ENCODE data around the gene CIB4. TPM values are rescaled to one million over a fixed set of nuclear protein-coding genes. Genes with fewer than 3 reads are reported as not detected.
"Not testable (repeated sequence)": the region's sequence is repeated elsewhere in the genome, so short reads cannot be mapped to it uniquely, and the experiment has no call there.

Gene CIB4
- total RNA-seq, 1 donor from 2014 or later, result not detected

DNA sequence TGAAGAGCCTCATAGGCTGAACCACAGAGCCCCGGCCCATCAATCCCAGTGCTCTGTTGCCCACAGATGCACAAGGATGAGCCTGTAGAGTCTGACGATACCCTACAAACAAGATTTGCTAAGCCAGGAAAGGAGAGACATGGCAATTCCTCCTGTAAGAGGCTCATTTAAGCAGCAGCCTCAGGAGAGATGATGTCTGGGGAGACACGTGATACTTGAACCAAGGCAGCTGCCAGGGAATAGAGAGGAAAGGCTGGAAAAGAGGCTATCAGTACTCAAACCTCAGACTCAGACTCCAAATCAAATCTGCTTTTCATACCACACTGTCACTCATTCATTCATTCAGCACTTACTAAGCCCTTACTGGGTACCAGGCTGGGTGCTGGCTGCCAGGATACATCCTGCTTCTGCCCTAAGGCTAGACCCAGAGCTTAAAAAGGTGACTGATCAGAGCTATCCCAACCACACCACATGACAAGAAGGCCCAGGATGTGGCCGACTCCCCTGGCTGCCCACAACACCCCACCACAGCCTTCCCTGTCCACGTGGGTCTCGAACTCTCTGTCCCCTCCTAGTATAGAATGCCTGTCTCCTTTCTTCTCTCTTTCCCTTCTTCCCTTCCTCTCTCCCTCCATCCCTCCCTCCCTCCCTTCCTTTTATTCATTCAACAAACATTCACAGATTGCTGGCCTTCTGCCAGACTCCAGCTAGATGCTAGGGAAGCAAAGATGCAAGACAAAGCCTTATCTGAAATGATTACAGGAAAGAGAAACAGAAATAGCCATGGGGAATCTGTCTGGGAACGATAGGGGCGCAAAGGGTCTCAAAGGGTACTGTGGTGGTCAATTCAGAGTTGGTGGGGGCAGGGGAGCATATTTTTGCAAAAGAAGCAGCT, 27.9 kb upstream of the CIB4 start:
- no peak for DNase-seq (ENCODE audit: extremely low read depth, low read depth, low spot score)

DNA sequence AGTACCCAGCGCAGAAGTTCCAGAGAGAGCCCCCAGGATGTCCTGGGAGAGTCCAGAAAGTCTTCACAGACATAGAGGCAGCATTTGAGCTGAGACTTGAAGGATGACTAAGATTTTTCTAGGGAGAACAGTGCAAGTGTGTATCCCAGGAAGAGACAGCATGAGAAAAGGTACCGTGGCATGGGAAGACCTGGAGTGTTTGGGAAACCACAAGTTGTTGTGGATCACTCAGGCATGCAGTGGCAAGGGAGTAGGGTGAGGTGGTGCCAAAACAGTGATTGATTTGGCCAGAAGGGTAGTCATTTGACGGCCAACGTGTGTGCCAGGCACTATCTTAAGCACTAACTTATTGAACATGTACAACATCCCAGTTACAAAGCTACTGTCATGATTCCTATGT, 26.9 kb upstream of the CIB4 start:
- no peak for DNase-seq (ENCODE audit: extremely low read depth, low read depth, low spot score)

DNA sequence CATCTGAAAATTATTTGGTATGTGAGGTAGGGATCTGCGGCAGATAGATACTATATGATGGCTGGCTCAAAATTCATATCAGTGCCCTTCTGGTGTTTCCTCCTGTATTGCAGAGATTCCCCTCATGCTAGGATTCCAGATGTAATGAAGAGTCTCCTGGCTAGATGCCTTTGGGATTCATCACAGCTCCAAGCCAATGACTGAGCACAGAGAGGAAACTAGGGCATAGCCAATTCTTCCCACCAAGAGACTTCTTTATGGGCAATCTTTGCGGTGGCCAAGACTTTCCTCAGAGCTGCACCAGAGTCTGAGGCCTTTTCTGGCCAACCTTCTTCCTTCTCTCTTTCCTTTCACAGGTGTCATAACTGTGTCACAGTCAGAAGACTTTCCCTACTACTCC, 25.5 kb upstream of the CIB4 start:
- no peak for DNase-seq (ENCODE audit: extremely low read depth, low read depth, low spot score)

DNA sequence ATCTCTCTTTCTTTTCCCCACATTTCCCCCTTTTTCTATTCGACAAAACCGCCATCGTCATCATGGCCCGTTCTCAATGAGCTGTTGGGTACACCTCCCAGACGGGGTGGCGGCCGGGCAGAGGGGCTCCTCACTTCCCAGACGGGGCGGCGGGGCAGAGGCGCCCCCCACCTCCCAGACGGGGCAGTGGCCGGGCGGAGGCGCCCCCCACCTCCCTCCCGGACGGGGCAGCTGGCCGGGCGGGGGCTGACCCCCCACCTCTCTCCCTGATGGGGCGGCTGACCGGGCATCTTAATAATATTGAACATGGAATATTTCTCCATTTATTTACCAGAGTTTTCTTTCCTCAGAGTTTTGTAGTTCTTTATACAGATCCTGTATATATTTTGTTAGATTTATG, 24.1 kb upstream of the CIB4 start:
- not testable (repeated sequence) for DNase-seq (ENCODE audit: extremely low read depth, low read depth, low spot score)

DNA sequence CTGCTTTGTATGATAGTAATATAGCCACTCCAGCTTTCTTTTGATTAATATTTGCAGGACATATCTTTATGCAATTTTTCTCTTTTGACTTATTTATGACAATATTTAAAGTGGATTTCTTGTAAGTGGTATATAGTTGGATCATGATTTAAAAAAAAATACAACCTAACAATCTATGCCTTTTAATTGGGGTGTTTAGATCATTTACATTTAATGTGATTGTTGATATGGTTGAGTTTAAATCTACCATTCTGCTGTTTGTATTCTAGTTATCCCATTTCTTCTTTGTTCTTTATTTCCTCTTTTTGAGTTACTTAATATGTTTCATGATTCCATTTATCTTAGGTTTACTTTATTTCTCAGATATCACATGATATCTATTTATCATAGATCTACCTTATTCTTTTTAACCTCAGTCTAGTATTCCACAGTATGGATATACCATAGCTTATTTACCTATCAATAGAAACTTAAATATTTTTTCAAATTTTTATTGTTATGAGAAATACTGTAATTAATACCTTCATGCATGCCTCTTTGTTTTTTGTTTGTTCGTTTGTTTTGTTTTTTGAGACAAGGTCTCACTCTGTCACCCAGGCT, 19.3 kb upstream of the CIB4 start:
- DNase-seq (ENCODE audit: extremely low read depth, low read depth, low spot score), result no peak

DNA sequence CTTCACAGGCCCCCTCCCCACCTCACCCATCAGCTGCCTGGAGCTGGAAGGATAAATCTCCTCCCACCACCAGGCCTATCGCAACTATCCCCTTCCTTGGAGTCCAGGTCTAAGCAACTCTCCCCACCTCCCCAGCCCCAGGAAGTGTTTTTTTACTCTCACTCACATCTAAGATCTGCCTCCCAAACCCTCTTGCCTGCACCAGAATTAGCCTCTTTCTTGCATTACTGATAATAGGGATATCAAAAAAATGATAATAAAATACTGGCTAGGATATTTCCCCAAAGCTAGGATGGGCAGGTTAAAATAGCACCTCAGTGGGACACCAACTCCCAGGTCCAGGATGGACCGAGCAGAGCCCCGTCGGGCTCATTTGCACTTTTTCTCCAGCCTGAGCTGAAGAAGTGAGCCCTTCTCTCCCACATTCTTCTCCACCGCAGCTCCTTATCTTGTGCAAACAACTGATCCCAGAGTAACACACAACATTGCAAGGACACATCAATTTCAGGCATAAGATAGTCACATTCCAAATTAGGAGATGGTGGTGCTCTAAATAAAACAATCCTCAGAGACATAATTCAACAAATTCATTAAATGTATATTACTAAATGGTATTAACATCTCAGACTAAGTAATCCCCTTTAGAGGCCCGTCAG, 17.7 kb upstream of the CIB4 start:
- DNase-seq (ENCODE audit: extremely low read depth, low read depth, low spot score), result no peak

DNA sequence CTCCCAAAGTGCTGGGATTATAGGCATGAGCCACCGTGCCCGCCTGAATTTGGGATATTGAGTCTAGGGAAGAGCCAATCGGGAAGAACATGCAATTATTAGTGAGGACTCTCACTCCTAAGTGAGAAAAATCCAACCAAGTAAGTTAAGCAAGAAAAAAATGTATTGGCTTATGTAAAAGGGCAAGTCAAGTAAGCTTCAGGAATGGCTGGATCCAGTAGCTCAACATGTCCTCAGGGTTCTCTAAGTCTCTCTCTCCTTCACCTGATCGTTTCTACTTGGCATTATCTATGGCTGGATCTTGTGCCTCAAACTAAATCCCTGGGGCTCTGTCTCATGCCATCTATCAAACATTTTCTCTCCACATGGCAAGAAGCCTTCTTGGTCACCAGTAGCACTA, 16.1 kb upstream of the CIB4 start:
- no peak for DNase-seq (ENCODE audit: extremely low read depth, low read depth, low spot score)

DNA sequence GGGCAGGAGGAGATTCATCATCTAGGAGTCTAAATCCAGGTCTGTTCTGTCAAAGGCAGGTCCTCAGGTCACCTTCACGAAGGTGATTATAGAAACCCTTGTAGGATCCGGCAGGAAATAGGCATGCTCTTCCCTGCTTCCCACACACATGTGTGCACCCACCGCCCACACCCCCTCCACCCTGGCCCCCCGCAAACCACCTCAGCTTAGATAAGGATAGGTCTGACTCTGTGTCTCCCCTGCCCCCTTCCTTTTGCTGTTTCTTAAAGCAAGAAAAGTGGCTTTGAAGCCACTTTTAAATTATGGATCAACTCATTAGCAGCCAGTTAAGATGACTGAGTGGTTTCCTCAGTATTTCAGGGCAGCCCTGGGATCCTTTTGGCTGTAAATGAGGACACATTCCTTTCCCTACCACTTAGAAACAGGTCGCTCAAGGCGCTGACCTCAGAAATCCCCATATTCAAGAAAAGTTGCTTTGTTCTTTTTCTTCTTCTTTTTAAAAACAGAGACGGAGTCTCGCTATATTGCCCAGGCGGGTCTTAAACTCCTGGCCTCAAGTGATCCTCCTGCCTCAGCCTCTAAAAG, 14.5 kb upstream of the CIB4 start:
- DNase-seq (ENCODE audit: extremely low read depth, low read depth, low spot score), result no peak

DNA sequence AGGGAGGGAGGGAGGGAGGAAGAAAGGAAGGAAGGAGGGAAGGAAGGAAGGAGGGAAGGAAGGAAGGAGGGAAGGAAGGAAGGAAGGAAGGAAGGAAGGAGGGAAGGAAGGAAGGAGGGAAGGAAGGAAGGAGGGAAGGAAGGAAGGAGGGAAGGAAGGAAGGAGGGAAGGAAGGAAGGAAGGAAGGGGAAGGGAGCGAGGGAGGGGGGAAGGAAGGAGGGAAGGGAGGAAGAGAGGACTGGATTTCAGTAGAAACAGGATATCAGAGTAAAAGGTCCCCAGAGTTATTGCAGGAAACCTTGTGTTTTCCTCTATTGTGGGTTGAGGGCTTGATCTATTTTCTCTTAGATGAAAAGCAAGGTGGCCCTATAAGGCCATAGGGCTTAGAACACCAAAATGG, 14.0 kb upstream of the CIB4 start:
- not testable (repeated sequence) for DNase-seq (ENCODE audit: extremely low read depth, low read depth, low spot score)

DNA sequence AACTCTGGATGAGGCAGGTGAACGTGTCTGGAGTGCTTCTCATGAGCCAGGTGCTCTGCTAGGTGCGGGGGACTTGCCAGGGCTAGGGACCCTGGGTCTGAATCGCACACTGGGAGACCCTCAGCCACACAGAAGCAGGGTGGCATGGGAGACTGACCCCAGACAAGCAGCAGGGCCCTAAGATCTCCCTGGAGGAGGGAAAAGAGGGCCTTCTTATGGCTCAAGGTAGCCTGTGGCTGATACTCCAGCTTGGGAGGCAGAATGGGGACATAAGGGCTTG, 12.8 kb upstream of the CIB4 start:
- DNase-seq (ENCODE audit: extremely low read depth, low read depth, low spot score), result no peak

DNA sequence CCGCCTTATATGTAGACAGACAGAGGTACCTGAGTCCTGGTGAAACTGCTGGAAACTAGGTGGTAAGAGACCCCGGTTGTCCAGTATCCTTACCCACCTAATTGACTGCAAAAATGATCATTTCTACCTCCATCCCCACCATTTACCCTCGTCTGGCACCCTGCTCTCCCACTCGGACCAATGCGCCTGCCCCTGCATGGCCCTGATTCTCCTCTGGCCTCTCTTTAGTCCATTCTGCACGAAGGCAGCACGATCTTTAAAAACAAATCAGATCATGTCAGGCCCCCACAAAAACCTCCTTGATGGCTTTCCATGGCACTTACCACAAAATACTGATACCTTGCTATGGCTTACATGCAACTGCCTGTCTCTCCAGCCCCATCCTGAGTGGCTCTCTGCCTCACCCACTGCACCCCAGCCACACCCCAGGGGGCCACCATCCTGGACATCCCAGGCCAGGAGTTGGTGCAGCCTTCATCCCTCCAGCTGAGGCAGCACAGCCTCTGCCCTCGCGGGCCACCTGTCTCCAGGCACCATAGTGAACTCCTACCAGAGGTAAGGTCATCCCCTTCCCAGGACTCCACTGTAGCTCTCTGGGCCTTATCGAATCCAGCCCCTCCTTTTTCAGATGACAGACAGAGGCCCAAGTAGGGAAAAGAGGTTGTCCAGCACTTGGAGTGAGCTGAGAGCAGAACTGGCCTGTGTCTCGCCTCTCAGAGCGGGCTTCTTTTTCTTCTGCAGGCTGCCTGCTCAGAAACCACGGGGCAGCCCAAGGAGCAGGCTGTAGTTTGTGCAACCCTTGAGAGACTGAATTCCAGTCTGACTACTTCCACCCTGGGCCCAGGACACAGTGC, 12.3 kb upstream of the CIB4 start:
- no peak for DNase-seq (ENCODE audit: extremely low read depth, low read depth, low spot score)

DNA sequence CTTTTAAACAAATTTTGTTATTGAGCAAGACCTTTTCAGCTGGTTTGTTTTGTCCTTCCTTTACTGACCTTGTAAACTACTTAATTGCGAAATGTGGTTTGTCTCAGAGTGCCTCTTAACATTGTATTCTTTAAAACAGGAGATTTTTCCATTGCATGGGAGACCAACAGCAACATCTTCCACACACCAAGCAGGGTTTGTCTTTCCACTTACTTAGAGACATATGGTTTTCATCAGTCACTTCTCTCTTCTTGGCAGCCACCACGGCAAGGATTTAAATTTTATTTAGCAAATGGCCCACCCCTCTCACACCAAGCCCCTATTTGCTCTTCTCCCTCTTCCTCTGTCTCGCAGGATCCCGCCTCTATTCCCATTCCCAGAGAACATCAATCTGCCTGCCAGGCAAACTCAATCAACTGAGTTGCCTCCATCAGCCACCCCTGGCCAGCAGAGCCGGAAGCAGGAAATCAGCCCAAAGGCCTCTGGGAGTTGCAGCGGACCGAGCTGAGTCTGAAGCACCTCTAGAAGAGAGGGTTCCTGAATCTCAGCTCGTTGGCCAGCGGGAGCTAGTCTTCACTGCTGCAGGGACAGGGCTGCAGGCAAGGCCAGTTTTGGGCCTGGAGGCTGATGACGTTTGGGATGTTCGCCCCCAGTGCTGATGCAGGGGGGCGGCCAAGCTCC, 11.3 kb upstream of the CIB4 start:
- no peak for DNase-seq (ENCODE audit: extremely low read depth, low read depth, low spot score)

DNA sequence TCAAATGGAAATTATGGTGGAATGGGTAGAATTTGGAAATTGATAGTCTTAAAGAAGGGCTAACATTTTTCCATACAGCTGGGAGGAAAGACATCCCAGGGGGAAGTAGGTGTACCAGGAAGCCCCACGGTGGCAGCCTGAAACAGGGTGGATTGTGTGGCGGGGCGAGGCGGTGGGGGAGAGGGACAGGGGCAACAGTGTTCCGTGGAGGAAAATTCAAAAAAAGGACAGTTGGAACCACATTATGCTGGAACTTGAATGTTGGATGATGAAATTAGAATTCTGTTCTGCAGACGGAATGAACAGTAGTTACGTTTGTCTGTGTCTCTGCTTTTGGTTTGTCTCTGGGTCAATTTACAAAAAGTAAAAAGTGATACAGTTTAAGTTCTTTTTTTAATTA, 10.6 kb upstream of the CIB4 start:
- no peak for DNase-seq (ENCODE audit: extremely low read depth, low read depth, low spot score)

DNA sequence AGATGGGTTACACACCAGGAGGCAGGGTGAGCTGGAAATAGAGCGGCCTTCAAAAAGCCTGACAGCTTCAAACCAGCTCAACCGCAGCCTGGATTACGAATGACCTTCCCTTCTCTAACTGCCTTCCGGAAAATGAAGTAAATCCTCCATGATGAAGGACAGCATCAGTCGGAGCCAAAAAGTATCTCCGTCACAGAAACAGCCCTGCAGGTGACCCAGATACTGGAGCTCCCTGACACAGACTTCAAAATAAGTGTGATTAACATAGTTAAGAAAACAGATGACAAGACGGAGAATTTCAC, 10.3 kb upstream of the CIB4 start:
- DNase-seq (ENCODE audit: extremely low read depth, low read depth, low spot score), result no peak

DNA sequence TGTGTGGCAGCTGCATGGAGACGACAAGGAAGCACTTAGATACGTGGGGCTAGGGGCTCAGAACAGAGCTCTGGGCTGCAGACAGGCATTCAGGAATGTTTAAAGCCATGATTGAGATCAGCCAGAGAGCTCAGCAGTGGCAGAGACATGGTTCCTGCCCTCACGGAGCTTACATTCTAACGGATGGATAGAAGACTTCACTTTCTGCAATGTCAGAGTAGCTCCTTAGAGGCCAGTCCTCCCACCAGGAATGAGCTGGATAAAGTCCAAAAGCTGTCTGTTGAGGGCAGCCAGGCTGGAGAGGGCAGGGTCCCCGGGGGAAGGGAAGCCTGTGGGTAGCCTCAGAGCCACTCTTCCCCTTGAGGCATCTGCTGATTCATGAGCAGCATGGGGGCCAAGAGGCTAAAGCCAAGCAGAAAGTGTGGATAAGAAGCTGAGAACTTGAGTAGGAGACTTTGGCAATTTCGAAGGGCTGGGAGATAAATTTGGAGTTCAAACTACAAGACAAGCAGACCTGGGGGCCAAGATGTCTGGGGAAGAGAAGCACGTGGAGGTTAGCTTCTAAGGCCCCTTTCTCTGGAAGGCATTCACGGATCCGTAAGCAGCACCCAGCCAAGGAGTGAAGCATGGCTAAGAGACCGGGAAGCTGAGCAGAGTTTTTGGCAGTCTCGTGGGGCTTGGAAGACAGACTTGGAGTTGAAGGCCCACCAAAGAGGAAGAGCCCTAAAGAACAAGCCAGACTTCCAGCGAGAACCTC, 9.7 kb upstream of the CIB4 start:
- DNase-seq (ENCODE audit: extremely low read depth, low read depth, low spot score), result no peak

DNA sequence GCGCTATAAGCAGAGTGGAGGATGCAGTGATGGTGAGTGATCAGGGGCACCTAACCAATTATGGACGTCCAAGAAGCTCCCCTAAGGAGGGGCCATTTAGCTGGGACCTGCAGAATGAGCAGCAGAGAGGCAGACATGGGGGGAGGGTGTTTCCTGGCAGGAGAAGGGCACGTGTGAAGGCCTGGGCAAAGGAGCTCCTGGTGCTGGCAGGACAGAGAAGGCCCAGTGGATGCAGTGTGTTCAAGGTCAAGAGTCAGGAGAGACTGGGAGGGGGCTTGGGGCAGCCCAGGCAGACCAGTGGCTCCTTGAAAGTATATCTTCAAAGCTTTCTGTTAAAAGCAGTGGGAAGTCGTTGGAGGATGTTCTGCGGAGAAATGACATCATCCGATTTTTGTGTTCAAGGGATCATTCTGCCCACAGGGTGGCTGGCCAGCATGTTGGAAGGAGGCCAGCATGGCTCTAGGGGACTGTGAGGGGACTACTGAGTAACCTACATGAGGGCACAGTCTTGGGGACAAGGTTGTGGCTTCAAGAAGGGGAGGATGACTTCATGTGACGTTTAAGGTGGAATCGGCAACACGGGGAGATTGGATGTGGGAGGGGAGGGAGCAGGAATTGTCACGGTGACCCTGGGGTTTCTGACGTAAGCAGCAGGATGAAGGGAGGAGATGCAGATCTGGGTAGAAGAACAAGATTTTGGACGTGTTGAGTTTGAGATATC, 9.0 kb upstream of the CIB4 start:
- no peak for DNase-seq (ENCODE audit: extremely low read depth, low read depth, low spot score)

DNA sequence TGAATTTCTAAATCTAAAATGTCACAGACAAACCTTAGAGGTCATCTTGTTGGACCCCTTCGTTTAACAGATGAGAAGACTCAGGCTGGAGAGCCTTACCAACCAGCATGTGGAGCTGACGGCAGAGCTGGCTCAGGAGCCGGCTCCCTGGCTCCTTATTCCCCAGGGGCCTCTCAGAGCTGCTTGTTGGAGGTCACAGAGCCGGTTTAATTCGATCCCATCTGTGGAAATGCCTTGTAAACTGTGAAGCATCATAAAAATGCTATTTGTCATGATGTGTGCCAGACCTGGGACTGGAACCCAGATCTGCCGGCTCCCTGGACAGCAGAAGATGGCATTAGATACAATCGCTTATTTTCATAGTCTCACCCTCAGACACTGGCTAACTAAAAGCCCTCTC, 8.2 kb upstream of the CIB4 start:
- DNase-seq (ENCODE audit: extremely low read depth, low read depth, low spot score), result no peak

DNA sequence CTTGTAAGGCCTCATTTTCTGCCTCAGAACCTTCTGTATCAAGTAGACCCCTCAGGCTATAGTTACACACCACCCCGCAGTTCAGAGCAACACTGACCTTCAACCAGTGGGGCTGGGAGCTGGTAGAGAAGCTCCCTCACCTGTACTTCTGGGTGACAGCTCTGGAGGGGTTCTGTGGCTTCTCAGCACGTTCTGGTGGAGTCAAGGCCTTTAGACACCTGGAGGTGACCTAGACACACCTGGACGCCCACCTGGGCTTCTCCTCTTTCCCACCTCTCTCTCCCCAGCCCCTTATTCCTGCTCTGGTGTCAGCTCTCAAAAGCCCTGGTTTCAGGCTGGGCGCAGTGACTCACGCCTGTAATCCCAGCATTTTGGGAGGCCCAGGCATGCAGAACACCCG, 7.3 kb upstream of the CIB4 start:
- DNase-seq (ENCODE audit: extremely low read depth, low read depth, low spot score), result no peak

DNA sequence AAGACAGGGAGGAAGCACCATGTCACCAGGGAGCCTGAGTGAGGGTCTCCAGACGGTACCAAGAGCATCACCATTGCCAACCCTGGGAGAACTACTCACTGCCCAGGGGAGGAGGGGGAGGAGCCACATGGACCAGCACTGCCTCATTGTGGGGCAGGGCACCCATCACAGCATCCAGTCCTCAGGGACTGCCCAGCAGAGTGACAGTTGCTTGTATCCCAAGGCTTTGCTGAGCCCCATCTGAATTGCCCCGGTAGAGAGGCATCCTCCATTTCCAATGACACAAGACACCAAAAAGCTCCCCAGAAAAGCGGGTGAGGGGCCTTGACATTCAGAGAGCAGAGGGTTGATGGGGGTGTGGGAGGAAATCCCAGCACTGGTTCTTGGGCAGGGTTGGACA, 6.8 kb upstream of the CIB4 start:
- DNase-seq (ENCODE audit: extremely low read depth, low read depth, low spot score), result no peak
